HG03342 (cell line): ENCODE results near the gene PDK3.

Experiments used
- ATAC-seq: cut with Tn5 transposase; IDR thresholded peaks from one replicate; pipeline ENCODE4 v1.9.1; 2021; ENCODE audit warnings: mild to moderate bottlenecking, moderate library complexity; ENCODE audit not compliant: unreplicated experiment

Gene PDK3

GRCh38 chrX:24547961-24548360, 82.9 kb downstream of the PDK3 start:
- no peak for ATAC-seq

- ATAC-seq = no peak
Observed at GRCh38 chrX:24550166-24550565, 85.1 kb downstream of the PDK3 start.

- no peak for ATAC-seq
Observed at GRCh38 chrX:24553011-24553410, 87.9 kb downstream of the PDK3 start.

GRCh38 chrX:24561121-24561520, 96.0 kb downstream of the PDK3 start:
- ATAC-seq = no peak

GRCh38 chrX:24563291-24564010, 98.4 kb downstream of the PDK3 start:
- no peak for ATAC-seq

- ATAC-seq = no peak
Observed at GRCh38 chrX:24566240-24566639, 101.2 kb downstream of the PDK3 start.

- no peak for ATAC-seq
Observed at GRCh38 chrX:24567169-24567568, 102.1 kb downstream of the PDK3 start.

GRCh38 chrX:24574743-24575142, 109.7 kb downstream of the PDK3 start:
- ATAC-seq = no peak

GRCh38 chrX:24575496-24575895, 110.4 kb downstream of the PDK3 start:
- ATAC-seq = no peak

- ATAC-seq = no peak
Observed at GRCh38 chrX:24577091-24577490, 112.0 kb downstream of the PDK3 start.
